ENCODE measurements around the gene RCAN2.
"Not testable (repeated sequence)": the region's sequence is repeated elsewhere in the genome, so short reads cannot be mapped to it uniquely, and the experiment has no call there.

Gene RCAN2

DNA sequence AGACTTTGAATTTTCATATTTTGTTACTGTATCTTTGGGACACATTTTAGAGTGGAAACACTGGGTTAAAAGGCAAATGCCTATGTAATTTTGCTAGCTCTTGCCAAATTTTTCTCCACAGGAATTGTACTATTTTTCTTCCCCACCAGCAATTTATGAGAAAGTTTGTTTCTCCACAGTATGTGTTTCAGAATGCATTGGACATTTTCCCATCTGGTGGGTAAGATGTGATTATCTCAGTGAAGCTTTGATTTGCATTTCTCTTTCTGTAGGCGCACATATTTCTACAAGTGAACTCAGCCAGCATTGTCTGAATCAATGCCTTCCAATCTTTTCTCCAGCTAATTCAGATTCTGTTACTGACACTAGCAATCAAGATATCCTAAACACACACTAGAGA is 157.8 kb downstream of the RCAN2 start:
- DNase-seq (ENCODE audit: low spot score) = no peak

GRCh38 chr6:46332448-46332847 is 158.8 kb downstream of the RCAN2 start:
- not testable (repeated sequence) for DNase-seq (ENCODE audit: low spot score)

- no peak for DNase-seq (ENCODE audit: low spot score)
Measured at GRCh38 chr6:46331461-46331860, 159.8 kb downstream of the RCAN2 start.

DNA sequence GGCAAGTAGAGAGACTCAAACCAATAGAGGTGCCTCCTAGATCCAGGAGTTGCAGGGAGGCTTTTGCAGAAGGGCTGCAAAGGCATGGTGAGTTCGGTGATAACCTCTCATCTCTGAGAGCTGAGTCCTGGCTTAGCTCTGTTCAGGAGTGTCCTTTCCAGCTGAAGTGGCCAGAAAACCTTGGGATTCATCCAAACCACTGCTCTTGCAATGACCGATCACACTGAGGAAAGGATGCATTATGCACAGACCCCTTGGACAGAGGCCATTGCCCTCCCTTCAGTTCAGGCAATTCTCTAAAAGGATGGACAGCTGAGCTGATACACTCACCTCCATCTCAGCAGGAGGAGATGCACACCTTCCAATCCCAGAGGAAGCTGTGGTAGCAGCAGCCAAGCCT is 161.7 kb downstream of the RCAN2 start:
- no peak for DNase-seq (ENCODE audit: low spot score)

GRCh38 chr6:46327779-46328178 is 163.5 kb downstream of the RCAN2 start:
- no peak for DNase-seq (ENCODE audit: low spot score)

- DNase-seq (ENCODE audit: low spot score) = no peak
Measured at GRCh38 chr6:46325561-46326530, 165.4 kb downstream of the RCAN2 start.

DNA sequence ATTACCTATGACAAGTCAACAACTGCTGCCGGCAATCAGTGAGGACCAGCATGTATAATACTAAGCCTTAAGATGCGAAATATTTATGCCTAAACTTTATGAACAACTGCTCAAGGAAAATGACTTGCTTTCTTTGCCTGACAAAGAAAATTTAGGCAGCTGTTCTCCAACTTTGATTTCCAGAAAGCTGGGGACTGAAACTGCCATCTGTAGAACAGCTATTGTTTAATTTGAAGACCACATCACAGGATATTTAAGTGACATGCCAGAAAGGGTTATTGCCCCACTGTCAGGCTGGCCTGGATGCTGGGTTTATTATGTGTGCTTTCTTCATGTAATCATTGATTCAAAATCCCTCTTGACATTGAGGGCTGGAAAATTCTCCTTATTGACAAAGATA is 166.5 kb downstream of the RCAN2 start:
- no peak for DNase-seq (ENCODE audit: low spot score)

DNA sequence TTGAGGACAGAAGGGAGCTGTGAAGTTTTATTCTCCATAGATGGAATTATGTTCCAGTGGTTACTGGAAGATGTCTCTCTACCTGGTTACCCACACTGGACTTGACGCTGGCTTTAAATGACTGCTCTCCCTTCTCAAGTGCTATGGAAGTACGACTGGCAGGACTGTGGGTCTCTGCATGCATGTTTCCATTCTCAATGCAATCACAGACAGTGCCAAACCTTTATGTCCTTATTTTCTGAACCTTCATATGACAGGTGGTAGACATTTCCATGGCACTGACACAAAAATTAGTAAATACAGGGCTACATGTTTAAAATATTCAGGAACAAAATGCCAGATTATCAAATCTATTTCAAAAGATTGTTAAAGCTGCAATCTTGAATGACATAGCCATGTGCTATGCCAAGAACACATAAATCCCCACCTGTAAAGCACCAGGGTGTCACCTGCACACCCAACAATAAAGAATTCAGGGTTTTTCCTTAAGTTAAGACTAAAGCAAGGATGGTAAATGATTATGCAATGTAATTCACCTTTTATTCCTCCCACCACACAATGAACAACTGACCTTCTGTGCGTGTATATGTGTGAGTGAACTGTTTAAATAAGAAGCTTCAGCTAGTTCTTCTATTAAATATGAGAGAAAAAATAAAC is 167.2 kb downstream of the RCAN2 start:
- no peak for DNase-seq (ENCODE audit: low spot score)

DNA sequence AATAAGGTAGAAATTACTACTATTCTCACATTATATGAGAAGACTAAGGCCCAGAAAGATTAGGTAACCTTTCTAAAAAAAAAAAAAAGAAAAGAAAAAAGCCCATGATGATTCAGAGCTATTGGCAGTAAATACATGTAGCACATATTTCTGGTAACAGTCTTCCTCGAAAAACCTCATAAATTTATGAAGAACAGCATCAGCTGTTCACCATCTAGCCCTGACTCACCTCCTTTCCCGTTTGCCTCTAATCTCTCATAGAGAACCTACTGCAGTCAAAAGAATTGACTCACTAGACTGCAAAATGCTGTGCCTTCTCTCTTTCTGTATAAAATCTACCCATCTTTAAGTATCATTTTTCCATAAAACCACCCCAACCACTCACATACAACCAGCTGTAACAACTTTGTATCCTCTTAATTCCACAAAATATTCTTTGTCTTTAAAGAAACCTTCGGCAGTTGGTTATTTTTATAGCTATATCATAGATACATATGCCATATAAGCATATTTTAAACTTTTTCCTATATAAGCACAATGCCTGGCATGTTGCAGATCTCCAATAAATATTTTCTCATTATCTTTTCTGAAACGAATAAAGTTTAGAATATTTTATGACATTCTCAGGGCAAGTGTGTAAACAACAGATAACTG is 167.8 kb downstream of the RCAN2 start:
- no peak for DNase-seq (ENCODE audit: low spot score)

- DNase-seq (ENCODE audit: low spot score) = no peak
Measured at GRCh38 chr6:46320505-46320904, 170.7 kb downstream of the RCAN2 start.

DNA sequence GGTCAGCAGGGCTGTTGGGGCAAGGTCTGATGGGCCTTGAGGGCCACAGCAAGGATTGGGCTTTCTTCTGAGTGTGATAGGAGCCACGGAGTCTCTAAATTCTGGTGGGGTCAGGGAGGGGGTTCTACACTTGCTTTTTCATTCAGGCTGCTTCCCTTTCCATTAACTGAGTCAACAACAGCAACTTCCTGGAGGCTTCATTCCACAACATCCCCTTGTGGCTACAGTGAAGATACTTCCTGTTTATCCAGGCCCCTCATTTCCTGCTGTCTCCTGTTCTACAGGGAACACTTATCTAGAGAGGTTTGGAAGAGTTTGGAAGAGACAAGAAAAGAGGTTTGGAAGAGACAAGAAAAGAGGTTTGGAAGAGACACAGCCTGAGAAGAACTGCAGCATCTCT is 175.7 kb downstream of the RCAN2 start:
- no peak for DNase-seq (ENCODE audit: low spot score)

- DNase-seq (ENCODE audit: low spot score) = no peak
Measured at GRCh38 chr6:46312654-46313053, 178.6 kb downstream of the RCAN2 start.

DNA sequence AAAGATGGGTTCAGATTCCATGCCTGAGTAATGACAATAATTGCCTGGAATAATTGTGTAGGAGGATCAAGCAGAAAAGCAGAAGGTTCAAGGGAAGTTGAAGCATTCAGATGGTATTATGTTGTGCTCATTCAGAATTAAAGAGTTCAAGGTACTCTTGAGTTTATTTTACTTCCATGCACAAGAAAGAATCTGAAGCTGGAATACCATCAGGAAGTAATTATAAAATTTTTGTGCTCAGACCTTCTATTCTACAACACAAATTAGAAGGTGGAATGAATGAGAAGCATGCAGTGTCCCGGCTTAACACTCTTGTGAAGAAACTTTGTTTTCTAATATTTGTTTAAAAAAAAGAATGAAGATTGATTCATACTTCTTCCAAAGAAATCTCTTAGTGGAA is 181.1 kb downstream of the RCAN2 start:
- no peak for DNase-seq (ENCODE audit: low spot score)

GRCh38 chr6:46306431-46306830 is 184.8 kb downstream of the RCAN2 start:
- no peak for DNase-seq (ENCODE audit: low spot score)

GRCh38 chr6:46305833-46306232 is 185.4 kb downstream of the RCAN2 start:
- no peak for DNase-seq (ENCODE audit: low spot score)

GRCh38 chr6:46305236-46305635 is 186.0 kb downstream of the RCAN2 start:
- DNase-seq (ENCODE audit: low spot score) = no peak

DNA sequence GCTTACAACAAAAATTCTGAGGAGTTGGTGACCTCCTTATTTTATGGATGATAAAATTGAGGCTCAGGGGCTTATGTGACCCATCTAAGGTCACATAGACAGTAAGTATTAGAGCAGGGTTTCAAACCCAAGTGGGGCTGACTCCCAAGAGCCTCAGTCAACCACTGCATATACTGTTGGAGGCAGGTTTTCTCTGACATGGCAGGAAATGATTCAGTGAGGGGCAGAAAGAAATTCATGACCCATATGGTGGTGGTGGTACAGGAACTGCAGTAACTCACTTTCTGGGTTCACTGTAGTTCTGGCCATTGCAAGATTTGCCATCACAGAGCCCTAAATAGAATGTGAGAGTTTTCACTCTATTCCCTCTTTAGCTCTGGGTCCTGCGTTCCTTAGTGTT is 188.4 kb downstream of the RCAN2 start:
- DNase-seq (ENCODE audit: low spot score) = no peak

- no peak for DNase-seq (ENCODE audit: low spot score)
Measured at GRCh38 chr6:46302176-46302575, 189.1 kb downstream of the RCAN2 start.

- no peak for DNase-seq (ENCODE audit: low spot score)
Measured at GRCh38 chr6:46299253-46299652, 192.0 kb downstream of the RCAN2 start.

GRCh38 chr6:46296586-46296985 is 194.7 kb downstream of the RCAN2 start:
- no peak for DNase-seq (ENCODE audit: low spot score)

DNA sequence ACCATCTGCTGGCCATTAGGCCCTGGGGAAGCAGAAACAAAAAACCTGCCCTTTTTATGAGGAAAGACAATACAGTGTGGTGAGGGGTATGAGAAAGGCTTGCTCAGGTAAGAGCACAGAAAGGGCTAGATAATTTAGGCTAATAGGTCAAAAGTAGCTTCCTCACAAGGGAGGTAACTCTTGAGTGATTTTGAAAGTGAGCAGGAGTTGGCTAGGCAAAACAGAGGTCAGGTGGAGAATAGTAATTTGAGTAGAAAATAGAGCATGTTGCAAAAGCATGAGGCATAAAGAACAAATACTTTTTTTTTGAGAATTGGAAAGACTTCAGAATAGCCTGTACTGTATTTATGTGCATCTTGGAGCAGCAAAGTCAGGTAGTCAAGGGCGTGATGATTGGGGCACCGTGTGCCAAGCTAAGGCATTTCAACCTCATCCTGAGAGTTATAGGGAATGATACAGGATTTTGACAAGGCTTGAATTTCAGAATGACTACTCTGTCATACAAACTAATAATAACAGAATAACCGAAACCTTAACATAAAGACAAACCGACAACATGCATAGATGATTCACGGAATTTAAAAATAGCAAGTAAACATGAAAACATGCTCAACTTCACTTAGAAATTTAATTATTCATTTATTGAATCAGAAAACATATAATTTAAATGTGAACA is 197.5 kb downstream of the RCAN2 start:
- DNase-seq (ENCODE audit: low spot score) = no peak

DNA sequence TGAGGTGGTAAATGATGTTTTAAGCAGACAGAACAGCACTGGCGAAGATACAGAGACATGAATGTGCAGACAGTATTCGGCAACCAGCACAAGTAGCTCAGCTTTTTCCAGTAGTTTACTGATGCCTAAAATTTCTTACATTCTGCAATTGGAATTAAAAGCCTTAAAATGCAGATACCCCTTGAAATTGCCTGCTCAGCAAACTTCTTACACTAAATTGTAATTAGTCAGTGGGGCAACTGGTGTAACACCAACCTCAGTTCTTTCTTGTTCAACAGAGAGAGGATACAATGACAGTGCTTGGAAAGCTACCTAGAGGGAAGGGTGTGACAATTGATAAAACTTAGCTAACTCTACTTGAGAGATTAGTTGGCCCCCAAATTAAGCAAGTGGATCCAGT is 199.4 kb downstream of the RCAN2 start:
- no peak for DNase-seq (ENCODE audit: low spot score)

Measured in CD4-positive, alpha-beta T cell treated with Interleukin-6 at 100 ng/mL for 8 hours (primary cell).